H1 (cell line): ENCODE results near the gene MACROD2. TPM values are rescaled to one million over a fixed set of nuclear protein-coding genes. Genes with fewer than 3 reads are reported as not detected.

ENCODE experiments used
- CTCF ChIA-PET: fragments of 300-600 bp; sonication (Branson Sonifier 250); formaldehyde crosslinking; loops from one replicate; lab custom pipeline; 2021; ENCODE audit not compliant: partially characterized antibody; lab: Charles Lee
- POLR2A ChIA-PET: fragments of 300-600 bp; sonication (Branson Sonifier 250); formaldehyde crosslinking; loops from one replicate; lab custom pipeline; 2021; ENCODE audit warnings: inconsistent platforms; ENCODE audit not compliant: partially characterized antibody; lab: Charles Lee
- DNase-seq, 2 experiments: peaks; one replicate each; pipeline versions ENCODE4 v3.0.0 to v3.0.0-alpha.2; 2010 to 2022; ENCODE audit warnings: low spot score in 2 of 2, low read depth in 1 of 2, mixed read lengths in 1 of 2
- FAIRE-seq: peaks from 2 replicates; lab custom pipeline; 2011; peaks lifted over from hg19 to GRCh38; lab: Jason Lieb, UNC
- H2AFZ ChIP-seq: 2 replicates; pipeline ENCODE4 v1.8.1; 2012; ENCODE audit warnings: low read length, inconsistent platforms
- H2AK5ac ChIP-seq: 2 replicates; pipeline ENCODE4 v1.6.1; 2013; ENCODE audit warnings: low read depth, low read length
- H2BK120ac ChIP-seq: replicated peaks from 2 replicates; pipeline ENCODE3; 2013; ENCODE audit warnings: low read depth, low read length, inconsistent platforms
- H2BK12ac ChIP-seq: 2 replicates; pipeline ENCODE4 v1.6.1; 2013; ENCODE audit warnings: low read depth, low read length
- H2BK15ac ChIP-seq: 2 replicates; pipeline ENCODE4 v1.6.1; 2013; ENCODE audit warnings: low read length
- H2BK20ac ChIP-seq: 2 replicates; pipeline ENCODE4 v1.6.1; 2013; ENCODE audit warnings: low read length
- H2BK5ac ChIP-seq: 2 replicates; pipeline ENCODE4 v1.6.1; 2013; ENCODE audit warnings: low read depth, low read length
- H3K14ac ChIP-seq: 2 replicates; pipeline ENCODE4 v1.6.1; 2013; ENCODE audit warnings: inconsistent platforms; ENCODE audit not compliant: insufficient read length
- H3K18ac ChIP-seq: 2 replicates; pipeline ENCODE4 v1.6.1; 2013; ENCODE audit warnings: low read length; ENCODE audit errors: extremely low read depth
- H3K23ac ChIP-seq: 2 replicates; pipeline ENCODE4 v1.6.1; 2013; ENCODE audit warnings: inconsistent platforms; ENCODE audit not compliant: insufficient read length
- H3K23me2 ChIP-seq: 2 replicates; pipeline ENCODE4 v1.6.1; 2013; ENCODE audit warnings: low read depth, low read length
- H3K27ac ChIP-seq: 2 replicates; pipeline ENCODE4 v1.6.1; 2011; ENCODE audit warnings: low read depth, low read length, inconsistent platforms
- H3K27me3 ChIP-seq, 4 experiments: replicated peaks in 1 of 4; 1 replicate in 1 of 4; 2 replicates in 3 of 4; pipeline versions ENCODE4 v1.6.1 to v1.8.1; 2011 to 2013; ENCODE audit warnings: low read length in 3 of 4, mild to moderate bottlenecking in 3 of 4, inconsistent platforms in 2 of 4, mixed read lengths in 2 of 4, moderate library complexity in 1 of 4; ENCODE audit not compliant: control insufficient read depth in 3 of 4, insufficient read depth in 3 of 4; ENCODE audit errors: extremely low read depth in 1 of 4
- H3K36me3 ChIP-seq, 4 experiments: 2 replicates each; pipeline versions ENCODE4 v1.6.1 to v1.8.1; 2011 to 2013; ENCODE audit warnings: mild to moderate bottlenecking in 4 of 4, low read length in 3 of 4, moderate library complexity in 2 of 4, control low read depth in 1 of 4, inconsistent platforms in 1 of 4; ENCODE audit not compliant: insufficient read depth in 4 of 4, control insufficient read depth in 2 of 4
- H3K4ac ChIP-seq: replicated peaks from 2 replicates; pipeline ENCODE3; 2013; ENCODE audit warnings: low read length, low read depth, mixed read lengths, inconsistent platforms; ENCODE audit not compliant: insufficient read length
- H3K4me1 ChIP-seq, 4 experiments: replicated peaks in 1 of 4; 1 replicate in 1 of 4; 2 replicates in 3 of 4; pipeline versions ENCODE4 v1.6.1 to v1.8.1; 2011 to 2013; ENCODE audit warnings: low read length in 3 of 4, inconsistent platforms in 2 of 4, mixed read lengths in 1 of 4; ENCODE audit not compliant: insufficient read depth in 4 of 4, control insufficient read depth in 3 of 4
- H3K4me2 ChIP-seq, 2 experiments: 2 replicates each; pipeline versions ENCODE4 v1.6.1 to v1.8.1; 2011 to 2013; ENCODE audit warnings: low read depth in 2 of 2, low read length in 2 of 2, control low read depth in 1 of 2, inconsistent platforms in 1 of 2, mild to moderate bottlenecking in 1 of 2; ENCODE audit not compliant: insufficient read depth in 1 of 2
- H3K4me3 ChIP-seq, 4 experiments: fragments of 200-600, 300-600 bp in 1 of 4; sonication (generic), shearing (Covaris generic), sonication (Bioruptor Twin) in 1 of 4; 2 replicates each; pipeline versions ENCODE4 v1.5.1 to v1.8.1; 2011 to 2016; ENCODE audit warnings: low read length in 4 of 4, low read depth in 3 of 4, control low read depth in 2 of 4, inconsistent platforms in 2 of 4, mild to moderate bottlenecking in 2 of 4, mixed read lengths in 1 of 4, moderate library complexity in 1 of 4; ENCODE audit not compliant: insufficient read depth in 2 of 4; ENCODE audit errors: extremely low read depth in 1 of 4
- H3K56ac ChIP-seq: replicated peaks from 2 replicates; pipeline ENCODE3; 2013; ENCODE audit warnings: low read depth, mild to moderate bottlenecking, mixed read lengths, low read length, inconsistent platforms; ENCODE audit not compliant: insufficient read length
- H3K79me1 ChIP-seq: 2 replicates; pipeline ENCODE4 v1.6.1; 2013; ENCODE audit warnings: low read depth, low read length, control low read depth
- H3K79me2 ChIP-seq, 2 experiments: 2 replicates each; pipeline versions ENCODE4 v1.6.1 to v1.8.1; 2012 to 2013; ENCODE audit warnings: low read length in 2 of 2, mild to moderate bottlenecking in 2 of 2, inconsistent platforms in 1 of 2; ENCODE audit not compliant: insufficient read depth in 2 of 2, control insufficient read depth in 1 of 2
- H3K9ac ChIP-seq, 4 experiments: replicated peaks in 1 of 4; 1 replicate in 1 of 4; 2 replicates in 3 of 4; pipeline versions ENCODE4 v1.6.1 to v1.8.1; 2011 to 2013; ENCODE audit warnings: low read depth in 3 of 4, low read length in 3 of 4, control low read depth in 2 of 4, mild to moderate bottlenecking in 2 of 4, moderate library complexity in 2 of 4, inconsistent platforms in 1 of 4; ENCODE audit errors: extremely low read depth in 1 of 4
- H3K9me3 ChIP-seq, 2 experiments: 2 replicates each; pipeline versions ENCODE4 v1.6.1 to v1.8.1; 2012 to 2013; ENCODE audit warnings: mild to moderate bottlenecking in 2 of 2, moderate library complexity in 2 of 2, control low read depth in 1 of 2, inconsistent platforms in 1 of 2, low read depth in 1 of 2, low read length in 1 of 2, mixed read lengths in 1 of 2; ENCODE audit not compliant: insufficient read depth in 2 of 2
- H4K20me1 ChIP-seq, 2 experiments: replicated peaks in 1 of 2; 2 replicates each; pipeline versions ENCODE3 to v1.8.1; 2011 to 2013; ENCODE audit warnings: inconsistent platforms in 2 of 2, low read length in 2 of 2, mild to moderate bottlenecking in 1 of 2; ENCODE audit not compliant: insufficient read depth in 2 of 2, control insufficient read depth in 1 of 2
- H4K5ac ChIP-seq: 2 replicates; pipeline ENCODE4 v1.6.1; 2013; ENCODE audit warnings: low read length, low read depth, mixed read lengths, inconsistent platforms; ENCODE audit not compliant: insufficient read length
- H4K8ac ChIP-seq: 2 replicates; pipeline ENCODE4 v1.8.0; 2013; ENCODE audit warnings: mild to moderate bottlenecking, moderate library complexity, low read length, inconsistent platforms; ENCODE audit not compliant: insufficient read depth; ENCODE audit errors: extremely low read depth
- H4K91ac ChIP-seq: replicated peaks from 2 replicates; pipeline ENCODE3; 2013; ENCODE audit warnings: low read length, mixed read lengths, inconsistent platforms; ENCODE audit not compliant: insufficient read length
- BACH1 ChIP-seq: IDR thresholded peaks from 2 replicates; pipeline ENCODE4 v1.6.1; 2012; ENCODE audit warnings: low read length, improper control_type of control experiment
- CBX5 ChIP-seq: fragments of 300-800, 300-1000 bp; sonication (generic); IDR thresholded peaks from 2 replicates; pipeline ENCODE4 v1.7.1; 2016; ENCODE audit warnings: antibody characterized with exemption, low read length, low read depth
- CHD2 ChIP-seq: IDR thresholded peaks from 2 replicates; pipeline ENCODE4 v1.6.1; 2012; ENCODE audit warnings: low read length, improper control_type of control experiment
- E2F6 ChIP-seq: IDR thresholded peaks from 2 replicates; pipeline ENCODE4 v1.6.1; 2012; ENCODE audit warnings: inconsistent platforms
- KDM5A ChIP-seq: fragments of 200-600 bp; IDR thresholded peaks from 2 replicates; pipeline ENCODE4 v1.7.1; 2012; ENCODE audit warnings: mild to moderate bottlenecking, low read length, inconsistent platforms, mixed read lengths
- MAFK ChIP-seq: IDR thresholded peaks from 2 replicates; pipeline ENCODE4 v1.6.1; 2012; ENCODE audit warnings: low read depth, mild to moderate bottlenecking, improper control_type of control experiment, low read length
- MAX ChIP-seq: IDR thresholded peaks from 2 replicates; pipeline ENCODE4 v1.6.1; 2012; ENCODE audit warnings: inconsistent platforms
- NRF1 ChIP-seq: IDR thresholded peaks from 2 replicates; pipeline ENCODE4 v1.6.1; 2011; ENCODE audit warnings: mild to moderate bottlenecking, low read depth, low read length, improper control_type of control experiment
- RAD21 ChIP-seq, 2 experiments: IDR thresholded peaks in 1 of 2; conservative IDR thresholded peaks in 1 of 2; 2 replicates each; pipeline ENCODE4 v1.6.1; 2011; ENCODE audit warnings: low read depth in 2 of 2, low read length in 2 of 2, improper control_type of control experiment in 1 of 2, inconsistent platforms in 1 of 2, mild to moderate bottlenecking in 1 of 2, moderate library complexity in 1 of 2
- RBBP5 ChIP-seq: IDR thresholded peaks from 2 replicates; pipeline ENCODE4 v1.7.1; 2012; ENCODE audit warnings: low read depth, mild to moderate bottlenecking, inconsistent platforms, low read length, moderate library complexity, borderline replicate concordance
- SIX5 ChIP-seq: IDR thresholded peaks from 2 replicates; pipeline ENCODE4 v1.6.1; 2011; ENCODE audit warnings: mild to moderate bottlenecking, low read depth, low read length
- YY1 ChIP-seq: IDR thresholded peaks from 2 replicates; pipeline ENCODE4 v1.6.1; 2011; ENCODE audit warnings: low read depth, mild to moderate bottlenecking, low read length
- WGBS, 2 experiments: shearing (Covaris generic) in 1 of 2; methylation state at CpG; one replicate each; pipeline versions ENCODE4 v1.1.6 to v1.1.7; 2013 to 2015; ENCODE audit warnings: low lambda C conversion rate in 2 of 2, mixed read lengths in 2 of 2, inconsistent platforms in 1 of 2, low coverage in 1 of 2, missing lambda C conversion rate in 1 of 2; ENCODE audit not compliant: insufficient replicate concordance in 2 of 2, insufficient coverage in 1 of 2, insufficient read length in 1 of 2; ENCODE audit errors: extremely low coverage in 1 of 2, missing lambda C conversion rate in 1 of 2; 5-methylcytosine and 5-hydroxymethylcytosine counted together
- polyA plus RNA-seq, 7 experiments: library from polyadenylated mRNA; depleted of rRNA in 3 of 7; stranded (reverse) in 5 of 7; unstranded in 2 of 7; fragments of >200 nt in 5 of 7; fragments of 200-250 nt in 2 of 7; gene quantifications; 1 replicate in 5 of 7; 2 replicates in 1 of 7; 4 replicates in 1 of 7; pipeline versions ENCODE4 v1.2.1 to v1.2.3, GENCODE V29; 2011 to 2013; ENCODE audit warnings: missing spikeins in 2 of 7, mixed read lengths in 2 of 7
- total RNA-seq: library from RNA; stranded (reverse); fragmentation: NEBNext Ultra II Directional; extraction: Animal tissue kit (Norgen Biotek cat#: 25700); gene quantifications from 2 replicates; pipeline ENCODE4 v1.2.1, GENCODE V29; 2021

MACROD2 gene
- total and polyA plus RNA-seq, 2 of the 8 experiments (the other 6 are each of a cell fraction or from before 2014, with no cell fraction given), result 0.70 to 3.9 TPM

GRCh38 chr20:15332711-15333160 lies 1337.4 kb downstream of the MACROD2 start:
- Histone ChIP-seq H4K8ac (no peak overlapping the region), H4K91ac (no peak overlapping the region), H2BK15ac (no peak overlapping the region), H3K79me1 (no peaks in the 10 kb centered on the region), H3K27ac (no peak overlapping the region), H3K23ac (no peak overlapping the region), H3K27me3 (no peaks in the 10 kb centered on the region), H4K20me1 (no peaks in the 10 kb centered on the region), H3K4me2 (no peak overlapping the region), H2BK120ac (no peak overlapping the region), H4K5ac (no peak overlapping the region), H3K9me3 (no peaks in the 10 kb centered on the region), H2BK20ac (no peak overlapping the region), H2BK12ac (no peak overlapping the region), H2AK5ac (no peak overlapping the region), H2BK5ac (no peak overlapping the region), H3K4ac (no peak overlapping the region), H3K23me2 (no peaks in the 10 kb centered on the region), H3K56ac (no peak overlapping the region), H3K14ac (no peak overlapping the region), H2AFZ (no peak overlapping the region), H3K4me3 (no peak overlapping the region), H3K4me1 (peaks cover 0 to 7% (median 0%) of the 10 kb centered on the region in 4 experiments; a peak in 2 of 7 replicates), H3K36me3 (no peaks in the 10 kb centered on the region), H3K18ac (no peak overlapping the region), H3K9ac (no peak overlapping the region), H3K79me2 (no peaks in the 10 kb centered on the region)
- no peak for TF ChIP-seq SIX5
- TF ChIP-seq NRF1, result no peak
- no peak for TF ChIP-seq CBX5
- TF ChIP-seq RAD21 (IDR thresholded peaks at IDR 0.05 in 1 of 2, conservative IDR thresholded peaks at IDR 0.05 in 1 of 2; ENCODE audit: low read depth in 2 of 2, low read length in 2 of 2), result no peak
- no peak for TF ChIP-seq RBBP5
- TF ChIP-seq MAX, result no peak
- TF ChIP-seq BACH1, result no peak
- no peak for TF ChIP-seq KDM5A
- no peak for TF ChIP-seq MAFK
- no peak for TF ChIP-seq E2F6
- no peak for TF ChIP-seq YY1
- TF ChIP-seq CHD2, result no peak
- POLR2A ChIA-PET, result interaction anchor here (0.6 kb wide), 1 partner anchor 408 kb away, joined by 3 read pairs; no protein-coding TSS in a partner anchor
- WGBS, 2 experiments, result 100% methylated on average over 1 of the region's 1 CpG; no CpG with 5 or more reads in 1 of the 2 experiments
- FAIRE-seq, result no peak
- no peak for DNase-seq
- CTCF ChIA-PET, result interaction anchor here (0.6 kb wide), 1 partner anchor 258 kb away, joined by 4 read pairs; no protein-coding TSS in a partner anchor
